GM21786 (cell line): ENCODE results near the gene GPHN.

ENCODE experiments used
- ATAC-seq: cut with Tn5 transposase; IDR thresholded peaks from one replicate; pipeline ENCODE4 v1.9.1; 2021; ENCODE audit not compliant: unreplicated experiment

The GPHN gene

GRCh38 chr14:67137744-67138371 lies 629.9 kb downstream of the GPHN start:
- no peak for ATAC-seq

DNA sequence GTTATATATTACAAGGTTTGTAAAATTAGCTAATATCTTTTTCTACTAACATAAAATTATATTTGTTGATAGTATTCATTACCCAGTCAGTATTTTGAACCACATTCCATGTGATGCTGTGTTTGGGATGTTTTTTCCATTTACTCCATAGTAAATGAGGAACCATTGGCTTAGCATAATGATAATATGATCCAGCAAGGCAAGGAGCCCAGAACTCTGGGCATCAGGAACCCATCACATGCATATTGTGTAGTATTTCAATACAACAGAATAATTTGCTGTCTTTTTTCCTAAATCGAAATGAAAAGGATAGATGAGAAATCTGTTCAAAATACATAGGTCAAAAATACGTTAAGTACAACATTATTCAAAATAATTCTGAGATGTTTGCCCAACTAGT lies 632.6 kb downstream of the GPHN start:
- no peak for ATAC-seq

- no peak for ATAC-seq
Measured at GRCh38 chr14:67141146-67141900, 633.4 kb downstream of the GPHN start.

DNA sequence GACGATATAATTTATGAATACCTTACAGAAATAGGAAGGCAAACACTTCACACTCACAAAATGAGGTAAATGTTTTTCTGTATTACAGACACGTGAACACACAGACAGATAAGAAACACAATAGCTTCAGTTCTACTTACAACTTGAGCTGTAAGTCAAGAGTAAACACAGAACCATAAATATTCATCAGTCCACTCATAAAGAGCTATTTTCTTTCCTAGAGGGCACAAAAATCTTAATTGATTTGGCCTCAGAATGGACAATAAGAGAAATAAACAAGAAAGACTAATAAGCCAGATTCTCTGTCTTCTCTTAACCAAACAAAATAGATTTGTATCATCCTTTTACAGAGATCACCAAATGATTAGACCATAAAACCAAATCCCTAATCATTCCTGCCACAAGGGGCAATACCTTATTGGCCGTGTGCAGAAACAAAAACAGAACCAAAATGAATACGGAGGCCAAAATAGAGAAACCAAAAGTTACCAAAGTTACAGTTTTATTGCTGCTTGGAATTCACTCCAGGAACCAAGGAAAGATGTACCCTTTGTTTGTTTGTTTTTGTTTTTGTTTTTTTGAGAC lies 643.2 kb downstream of the GPHN start:
- ATAC-seq = no peak

DNA sequence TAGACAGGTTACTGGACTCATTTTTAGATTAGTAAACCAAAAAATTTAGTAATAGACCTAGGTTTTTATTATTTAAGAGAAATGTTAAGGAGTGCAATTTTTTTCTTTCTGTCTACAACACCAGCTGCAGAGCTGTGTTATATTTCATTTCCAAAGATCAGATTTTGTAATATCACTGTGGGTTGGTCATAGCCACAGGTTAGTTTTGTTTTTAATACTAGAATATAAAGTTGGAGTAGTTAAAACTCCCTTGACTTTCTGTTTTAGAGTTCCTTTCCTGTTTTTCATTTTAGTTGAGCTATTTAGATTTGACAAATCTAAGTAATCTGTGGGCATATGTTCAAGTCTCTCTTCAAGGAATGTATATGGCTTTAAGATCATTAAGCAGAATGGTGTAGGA lies 650.6 kb downstream of the GPHN start:
- no peak for ATAC-seq

DNA sequence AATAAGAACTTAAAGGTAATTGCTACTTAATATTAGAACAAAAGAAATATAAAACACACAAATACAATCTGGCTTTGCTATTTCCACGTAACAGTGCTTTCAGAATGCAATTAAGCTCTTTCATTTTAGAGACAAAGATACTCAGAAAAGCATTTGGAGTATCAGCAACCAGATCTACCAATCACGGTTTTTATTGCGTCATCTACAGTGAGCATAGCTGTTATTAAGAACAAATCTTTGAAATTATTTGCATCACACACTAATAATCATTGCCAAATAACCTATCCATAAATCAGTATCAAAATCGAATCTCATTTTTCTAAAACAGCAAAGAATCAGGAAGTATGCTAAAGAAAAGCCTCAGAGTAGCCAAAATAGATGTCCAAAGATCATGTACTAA lies 654.4 kb downstream of the GPHN start:
- ATAC-seq = no peak

DNA sequence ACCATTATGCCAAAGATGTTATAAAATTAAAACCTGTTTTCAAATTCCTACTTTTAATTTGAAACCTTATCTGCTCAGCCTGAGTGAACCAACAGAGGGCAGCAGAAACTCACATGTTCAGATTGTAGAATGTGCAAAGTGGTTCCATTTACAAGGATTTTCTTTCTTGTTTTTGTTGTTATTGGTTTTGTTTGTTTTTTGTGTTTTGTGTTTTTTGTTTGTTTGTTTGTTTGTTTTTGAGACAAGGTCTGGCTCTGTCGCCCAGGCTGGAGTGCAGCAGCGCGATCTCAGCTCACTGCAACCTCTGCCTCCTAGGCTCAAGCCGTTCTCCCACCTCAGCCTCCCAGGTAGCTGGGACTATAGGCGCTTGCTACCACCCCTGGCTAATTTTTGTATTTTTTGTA lies 658.5 kb downstream of the GPHN start:
- ATAC-seq = no peak

GRCh38 chr14:67167420-67168109 lies 659.6 kb downstream of the GPHN start:
- no peak for ATAC-seq

- no peak for ATAC-seq
Measured at GRCh38 chr14:67168110-67168441, 660.1 kb downstream of the GPHN start.

DNA sequence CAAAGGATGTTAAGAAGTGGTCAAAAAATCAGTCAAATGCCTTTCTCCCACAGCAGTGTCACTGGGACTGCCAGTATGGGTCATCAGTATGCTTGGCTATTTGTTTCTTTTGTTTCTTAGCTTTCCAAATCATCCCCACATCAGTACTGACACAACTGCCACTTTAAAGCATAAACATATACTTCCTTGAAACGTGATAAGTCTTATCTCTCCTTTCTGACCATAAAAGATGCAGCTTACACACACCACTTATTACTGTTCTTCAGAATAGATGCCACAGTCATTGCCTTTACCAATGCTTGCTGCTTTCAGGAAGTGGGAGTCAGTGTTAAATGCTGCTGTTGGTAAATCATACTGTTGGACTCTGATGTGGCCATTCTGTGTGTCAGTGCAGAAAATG lies 662.7 kb downstream of the GPHN start:
- no peak for ATAC-seq

DNA sequence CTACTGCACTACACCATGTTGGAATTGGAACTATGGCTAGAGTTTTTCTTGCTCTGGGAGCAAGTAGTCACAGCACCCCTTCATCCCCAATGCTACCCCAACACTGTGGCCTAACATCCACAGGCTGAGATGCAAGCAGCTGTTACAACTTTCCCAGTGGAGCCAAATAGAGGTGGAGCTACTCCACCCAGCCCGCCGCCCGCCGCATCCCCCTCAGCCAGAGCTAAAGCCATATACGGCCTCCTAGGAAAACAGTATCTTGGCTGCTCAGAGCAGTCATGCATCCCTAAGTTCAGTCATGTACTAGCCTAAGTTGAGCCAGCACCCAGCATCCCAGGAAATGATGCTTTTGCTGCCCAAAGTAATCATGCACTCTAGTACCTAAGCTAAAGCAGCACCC lies 664.1 kb downstream of the GPHN start:
- ATAC-seq = no peak

- no peak for ATAC-seq
Measured at GRCh38 chr14:67172520-67172919, 664.6 kb downstream of the GPHN start.

DNA sequence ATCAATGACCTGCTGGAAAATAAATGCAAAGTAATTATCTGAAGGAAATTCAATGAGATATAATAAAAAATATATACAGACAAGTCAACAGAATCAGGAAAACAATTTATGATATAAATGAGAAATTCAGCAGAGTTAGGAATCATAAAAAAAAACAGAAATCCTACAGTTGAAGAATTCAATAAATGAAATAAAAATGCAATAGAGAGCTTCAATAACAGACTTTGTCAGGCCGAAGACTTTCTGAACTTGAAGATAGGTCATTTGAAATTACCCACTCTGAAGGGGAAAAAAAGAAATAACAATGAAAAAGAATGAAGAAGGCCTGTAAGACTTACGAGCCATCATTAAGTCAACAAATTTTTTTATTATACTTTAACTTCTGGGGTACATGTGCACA lies 665.8 kb downstream of the GPHN start:
- ATAC-seq = no peak

- ATAC-seq = no peak
Measured at GRCh38 chr14:67186172-67186768, 678.3 kb downstream of the GPHN start.

- no peak for ATAC-seq
Measured at GRCh38 chr14:67186789-67187584, 679.0 kb downstream of the GPHN start.

DNA sequence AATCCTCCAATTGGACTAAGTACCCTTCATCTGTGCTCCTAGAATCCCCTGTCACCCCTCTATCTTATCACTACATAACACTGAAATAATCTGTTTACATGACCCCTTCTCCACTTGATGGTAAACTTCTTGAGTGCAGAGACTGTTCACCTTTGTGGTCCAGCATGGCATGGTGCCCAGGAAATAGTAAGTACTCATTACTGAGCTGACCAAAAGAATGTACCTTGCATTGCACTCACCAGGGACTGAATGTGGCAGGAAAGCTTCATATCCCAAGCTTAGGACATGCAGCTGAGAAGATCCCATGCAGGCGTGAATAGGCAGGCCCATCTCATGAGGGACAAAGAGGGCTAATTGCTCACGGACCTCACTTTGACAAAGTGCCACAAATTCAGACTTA lies 679.9 kb downstream of the GPHN start:
- no peak for ATAC-seq

GRCh38 chr14:67188326-67188725 lies 680.4 kb downstream of the GPHN start:
- no peak for ATAC-seq

DNA sequence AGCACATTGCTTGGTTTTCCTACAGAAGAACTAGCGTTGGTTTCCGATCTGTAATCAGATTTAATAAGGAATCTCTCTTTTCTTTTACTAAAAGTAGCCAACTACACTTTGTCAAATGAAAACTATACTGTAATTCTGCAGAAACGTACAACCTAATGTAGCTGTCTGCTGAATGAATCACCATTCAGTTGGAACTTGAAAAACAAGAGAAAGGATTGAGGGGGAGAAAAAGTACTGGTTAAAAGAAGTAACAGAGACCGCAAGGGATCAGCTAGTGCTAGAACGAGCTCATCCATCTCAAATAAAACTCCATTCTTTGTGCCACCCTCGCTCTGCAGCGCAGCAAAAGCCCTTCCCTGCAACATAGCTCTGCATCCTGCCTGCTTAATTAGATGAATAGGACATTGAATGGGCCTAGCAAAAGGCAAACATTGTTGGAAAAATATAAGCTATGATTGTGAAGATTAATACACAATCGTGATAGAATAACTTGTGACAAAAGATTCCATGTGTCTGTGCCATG lies 683.9 kb downstream of the GPHN start:
- no peak for ATAC-seq

- ATAC-seq = no peak
Measured at GRCh38 chr14:67192366-67192765, 684.4 kb downstream of the GPHN start.

- no peak for ATAC-seq
Measured at GRCh38 chr14:67195279-67195678, 687.3 kb downstream of the GPHN start.

GRCh38 chr14:67199016-67199415 lies 691.1 kb downstream of the GPHN start:
- no peak for ATAC-seq
